NCI-H1048 (cell line): ENCODE measurements around the gene TMC7.

Source experiments
- DNase-seq: peaks from one replicate; lab custom pipeline; 2025; lab: John Stamatoyannopoulos, UW

TMC7 gene

GRCh38 chr16:19029980-19030379 is 46.2 kb downstream of the TMC7 start:
- DNase-seq: no peak

DNA sequence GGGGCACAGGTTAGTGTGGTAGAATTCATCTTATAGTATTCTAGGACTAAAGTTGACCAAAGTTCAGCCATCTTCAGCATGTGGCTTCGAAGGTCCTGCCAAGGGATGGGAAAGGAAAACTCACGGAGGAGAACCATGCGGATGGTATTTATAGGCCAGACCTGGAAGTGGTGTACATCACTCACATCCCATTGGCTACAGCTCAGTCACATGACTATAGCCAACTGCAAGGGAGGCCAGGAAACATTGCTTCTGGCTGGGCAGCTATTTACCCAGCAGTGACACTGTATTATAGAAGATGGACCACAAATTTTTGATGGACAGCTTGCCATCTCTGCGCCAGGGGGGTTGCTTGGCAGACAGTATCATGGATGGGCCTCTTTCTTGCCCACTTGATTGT is 48.0 kb downstream of the TMC7 start:
- no peak for DNase-seq

DNA sequence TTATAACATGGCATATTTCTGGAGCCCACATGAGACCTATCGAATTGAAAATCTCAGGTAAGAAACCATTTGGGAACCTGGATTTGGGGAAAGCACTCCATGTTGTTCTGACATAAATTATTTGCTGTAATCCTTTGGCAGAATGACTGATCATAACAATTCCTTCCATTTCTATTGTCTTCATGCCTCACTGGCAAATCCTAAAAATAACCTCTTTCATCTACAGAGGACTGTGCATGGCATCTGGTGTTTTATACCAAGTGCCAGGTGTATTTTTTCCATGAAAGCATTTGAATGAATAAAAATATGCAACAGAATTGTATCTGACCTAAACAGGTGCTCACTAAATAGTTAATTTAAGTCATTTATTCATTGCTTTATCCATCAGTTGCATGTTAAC is 50.0 kb downstream of the TMC7 start:
- no peak for DNase-seq

DNA sequence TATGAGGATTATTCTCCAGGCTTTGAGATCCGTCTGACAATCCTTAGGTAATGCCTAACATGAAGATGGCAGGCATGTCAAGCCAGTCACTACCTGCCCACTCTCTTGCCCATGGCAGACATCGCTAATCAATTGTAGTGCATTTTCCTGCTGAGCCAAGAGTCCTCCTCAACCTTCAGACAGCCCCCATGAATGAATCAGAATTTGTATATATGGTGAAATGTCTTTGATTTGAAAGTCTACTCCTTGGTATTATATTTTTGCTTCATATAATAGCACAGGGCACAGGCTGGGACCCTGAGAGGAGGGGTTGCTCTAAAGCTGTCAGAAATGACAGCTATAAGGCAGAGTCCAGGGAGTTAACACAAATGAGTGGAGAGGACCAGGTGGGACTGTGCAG is 56.7 kb downstream of the TMC7 start:
- no peak for DNase-seq

GRCh38 chr16:19044769-19045168 is 61.0 kb downstream of the TMC7 start:
- DNase-seq: no peak

- no peak for DNase-seq
These were observed 62.3 kb downstream of the TMC7 start for GRCh38 chr16:19046062-19046461.

DNA sequence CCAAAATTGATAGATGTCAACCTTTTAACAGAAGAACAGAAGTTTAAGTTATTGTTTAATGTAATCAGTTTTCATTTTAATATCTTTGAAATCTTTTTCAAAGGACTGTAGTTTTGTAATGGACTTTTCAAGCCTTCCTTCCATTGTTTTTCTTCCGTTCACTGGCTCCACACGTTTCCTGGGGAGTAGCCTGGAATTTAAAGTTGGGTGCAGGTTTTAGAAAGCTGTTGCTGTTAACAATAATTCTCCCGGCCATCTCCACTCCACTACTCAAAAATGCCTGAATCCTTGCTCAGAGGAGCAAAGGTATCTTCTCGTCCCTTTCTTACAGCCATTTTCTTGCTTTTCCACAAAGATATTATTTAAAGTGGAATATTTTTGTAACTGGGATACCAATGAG is 79.0 kb downstream of the TMC7 start:
- DNase-seq: no peak

DNA sequence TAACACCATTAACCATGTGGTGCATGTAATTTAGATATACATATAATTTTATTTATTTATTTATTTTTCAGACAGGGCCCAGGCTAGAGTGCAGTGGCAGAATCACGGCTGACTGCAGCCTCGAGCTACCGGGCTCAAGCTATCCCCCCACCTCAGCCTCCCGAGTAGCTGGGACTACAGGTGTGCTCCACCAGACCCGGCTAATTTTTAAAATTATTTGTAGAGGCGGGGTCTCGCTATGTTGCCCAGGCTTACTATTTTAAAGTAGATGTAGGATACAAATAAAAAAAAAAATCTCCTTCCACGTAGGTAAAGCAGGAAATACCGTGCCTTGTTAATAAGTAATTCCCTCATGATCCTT is 83.2 kb downstream of the TMC7 start:
- DNase-seq: no peak

- DNase-seq: peak; percentile 82
These were observed 83.9 kb downstream of the TMC7 start, which contains the start of gene COQ7 for GRCh38 chr16:19067349-19068236. Gene COQ7 (plus strand): TSS chr16:19067614. CDS start chr16:19067665, 51 bp downstream.

DNA sequence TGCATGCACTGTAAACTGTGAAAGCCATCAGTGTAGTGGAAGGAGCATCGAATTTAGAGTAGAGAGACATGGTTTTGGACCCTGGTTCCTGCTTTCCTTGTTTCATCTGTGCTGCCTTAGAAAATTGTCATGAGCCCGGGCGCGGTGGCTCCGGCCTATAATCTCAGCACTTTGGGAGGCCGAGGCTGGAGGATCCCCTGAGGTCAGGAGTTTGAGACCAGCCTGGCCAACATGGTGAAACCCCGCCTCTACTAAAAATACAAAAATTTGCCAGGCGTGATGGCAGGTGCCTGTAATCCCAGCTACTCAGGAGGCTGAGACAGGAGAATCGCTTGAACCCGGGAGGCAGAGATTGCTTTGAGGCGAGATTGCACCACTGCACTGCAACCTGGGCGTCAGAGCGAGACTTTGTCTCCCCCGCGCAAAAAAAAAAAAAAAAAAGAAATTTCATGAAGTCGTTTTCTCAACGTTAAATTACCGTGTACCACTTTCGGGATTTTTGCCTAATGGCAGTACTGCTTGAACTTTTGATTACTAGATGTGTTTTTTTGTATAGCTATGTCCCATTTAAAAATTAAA is 84.6 kb downstream of the TMC7 start:
- no peak for DNase-seq

- no peak for DNase-seq
These were observed 88.4 kb downstream of the TMC7 start for GRCh38 chr16:19071811-19072777.

- no peak for DNase-seq
These were observed 89.6 kb downstream of the TMC7 start for GRCh38 chr16:19073344-19073743.

- DNase-seq: no peak
These were observed 90.1 kb downstream of the TMC7 start for GRCh38 chr16:19073863-19074262.

GRCh38 chr16:19075511-19075910 is 91.8 kb downstream of the TMC7 start:
- no peak for DNase-seq

- no peak for DNase-seq
These were observed 94.1 kb downstream of the TMC7 start for GRCh38 chr16:19077879-19078278.

GRCh38 chr16:19083670-19084069 is 99.9 kb downstream of the TMC7 start:
- DNase-seq: no peak

- DNase-seq: no peak
These were observed 100.4 kb downstream of the TMC7 start for GRCh38 chr16:19084139-19084538.

- DNase-seq: no peak
These were observed 101.1 kb downstream of the TMC7 start for GRCh38 chr16:19084879-19085278.

DNA sequence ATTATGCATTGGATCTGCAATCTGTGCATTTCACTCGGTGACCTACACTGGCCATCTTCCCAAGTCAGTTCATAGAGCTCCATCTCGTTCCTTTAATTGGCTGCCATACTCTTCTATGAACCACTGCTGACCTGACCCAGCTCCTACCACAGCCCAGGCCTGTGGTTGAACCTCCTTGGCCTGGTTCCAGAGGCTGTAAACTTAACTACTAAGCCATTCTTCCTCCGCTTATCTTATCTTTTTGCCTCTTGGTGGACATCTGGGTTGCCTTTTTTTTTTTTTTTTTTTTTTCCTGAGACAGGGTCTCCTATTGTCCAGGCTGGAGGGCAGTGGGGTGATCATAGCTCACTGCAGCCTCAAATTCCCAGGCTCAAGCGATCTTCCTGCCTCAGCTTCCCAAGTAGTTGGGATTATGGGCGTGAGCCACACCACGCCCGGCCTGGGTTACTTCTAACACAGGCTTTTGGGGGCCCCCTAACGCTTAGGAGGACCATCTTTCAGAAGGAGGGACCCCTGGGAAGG is 102.0 kb downstream of the TMC7 start:
- no peak for DNase-seq

GRCh38 chr16:19086322-19087199 is 102.8 kb downstream of the TMC7 start:
- DNase-seq: no peak

DNA sequence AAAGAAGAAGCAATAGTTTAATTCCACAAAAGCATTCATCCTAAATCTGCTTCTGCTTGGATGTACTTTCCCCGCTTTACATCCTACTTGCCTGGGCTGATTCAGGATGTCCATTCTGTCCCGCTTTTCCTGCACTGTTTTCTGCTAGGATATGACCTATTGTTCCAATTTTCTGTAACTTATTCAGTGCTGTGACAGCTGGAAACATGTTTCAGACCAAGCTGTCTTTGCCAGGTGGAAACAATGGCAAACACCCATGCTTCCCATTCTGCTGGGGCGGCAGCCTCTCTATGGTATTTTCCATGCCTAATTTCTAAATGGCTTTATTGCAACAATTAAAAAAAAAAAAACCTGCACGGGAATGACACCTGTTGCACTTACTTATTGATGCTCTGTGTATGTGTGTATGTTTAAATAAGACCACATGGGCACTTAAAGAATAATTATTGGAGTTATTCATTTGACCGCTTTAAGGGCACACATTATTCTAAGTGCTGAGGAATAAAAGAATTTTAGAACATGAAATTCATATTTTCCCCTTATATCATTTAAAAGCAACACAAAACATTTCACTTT is 104.7 kb downstream of the TMC7 start:
- no peak for DNase-seq
